Activated CD4-positive, alpha-beta T cell treated with anti-CD3 and anti-CD28 coated beads, Interleukin-2, amount 10 ng/mL, durations not matched to agents 24 days and 14 days (primary cell): ENCODE results near the gene ALB. TPM values are rescaled to one million over a fixed set of nuclear protein-coding genes. Genes with fewer than 3 reads are reported as not detected.

Experiments used
- DNase-seq: peaks from one replicate; pipeline ENCODE4 v3.0.0; 2022
- H3K27ac Mint-ChIP-seq: one replicate; pipeline ENCODE4 v1.8.0; 2022; ENCODE audit warnings: mild to moderate bottlenecking, mixed read lengths
- H3K27me3 Mint-ChIP-seq: one replicate; pipeline ENCODE4 v1.8.0; 2022; ENCODE audit warnings: mixed read lengths
- H3K36me3 Mint-ChIP-seq: one replicate; pipeline ENCODE4 v1.8.0; 2022; ENCODE audit warnings: low read depth, mild to moderate bottlenecking, mixed read lengths
- H3K4me1 Mint-ChIP-seq: one replicate; pipeline ENCODE4 v1.8.0; 2021; ENCODE audit warnings: mixed read lengths
- H3K4me3 Mint-ChIP-seq: one replicate; pipeline ENCODE4 v1.8.0; 2022; ENCODE audit warnings: mild to moderate bottlenecking, moderate library complexity, mixed read lengths
- H3K9me3 Mint-ChIP-seq: one replicate; pipeline ENCODE4 v1.8.0; 2021; ENCODE audit warnings: mixed read lengths
- intact Hi-C: fragments of 100-400 bp; cut with micrococcal nuclease; formaldehyde crosslinking; loops from one replicate; pipeline ENCODE4 v1.15.1; 2023
- total RNA-seq: library from RNA; stranded (reverse); gene quantifications from 2 replicates; pipeline ENCODE4 v1.2.3, GENCODE V29; 2022

The ALB gene
- total RNA-seq, 1 donor from 2014 or later: not detected

DNA sequence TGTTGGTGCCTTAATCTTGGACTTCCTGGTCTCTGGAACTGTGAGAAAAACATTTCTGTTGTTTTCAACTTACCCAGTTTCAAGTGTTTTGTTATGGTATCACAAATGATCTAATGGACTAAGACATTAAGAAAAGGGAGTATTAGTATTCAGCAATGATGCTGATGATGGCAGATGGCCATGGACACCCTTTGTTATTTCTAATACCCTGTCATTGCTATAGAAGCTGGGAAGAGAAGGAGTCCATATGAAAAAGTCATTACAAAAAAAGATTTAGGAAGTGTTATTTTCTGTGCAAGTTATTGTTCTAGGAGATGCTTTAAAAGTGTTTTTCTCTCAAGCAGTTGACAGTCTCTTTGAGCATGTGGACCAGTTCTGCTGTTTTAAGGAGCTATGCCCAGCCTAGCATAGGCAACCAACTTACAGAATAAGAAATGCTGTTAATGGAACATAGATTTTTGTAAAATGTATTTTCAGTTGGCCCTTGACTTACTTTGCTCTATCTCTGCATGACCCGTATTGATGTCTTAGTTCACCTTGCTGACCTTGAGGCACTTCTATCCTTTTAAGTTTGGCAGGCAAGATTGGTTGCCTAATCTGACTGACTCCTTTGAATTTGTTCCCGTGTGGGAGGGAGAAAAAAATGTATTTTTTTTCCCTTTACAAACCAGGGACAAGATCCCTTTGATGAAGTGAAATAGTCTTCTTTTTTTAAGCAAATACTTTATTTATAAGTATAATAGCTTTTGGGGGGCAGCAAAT lies 25.9 kb downstream of the ALB start:
- DNase-seq: no peak
- intact Hi-C loops: no loop called here
- Mint-ChIP-seq H3K27ac (no peak overlapping the region), H3K4me3 (no peak overlapping the region), H3K36me3 (no peaks in the 10 kb centered on the region), H3K27me3 (peaks cover 9% of the 10 kb centered on the region), H3K9me3 (no peaks in the 10 kb centered on the region), H3K4me1 (no peaks in the 10 kb centered on the region)

DNA sequence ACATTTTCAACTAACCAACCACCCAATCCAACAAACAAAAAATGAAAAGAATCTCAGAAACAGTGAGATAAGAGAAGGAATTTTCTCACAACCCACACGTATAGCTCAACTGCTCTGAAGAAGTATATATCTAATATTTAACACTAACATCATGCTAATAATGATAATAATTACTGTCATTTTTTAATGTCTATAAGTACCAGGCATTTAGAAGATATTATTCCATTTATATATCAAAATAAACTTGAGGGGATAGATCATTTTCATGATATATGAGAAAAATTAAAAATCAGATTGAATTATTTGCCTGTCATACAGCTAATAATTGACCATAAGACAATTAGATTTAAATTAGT lies 27.7 kb downstream of the ALB start:
- no peak overlapping the region for H3K4me3 Mint-ChIP-seq
- no peak overlapping the region for H3K27ac Mint-ChIP-seq
- intact Hi-C loops: no loop called here
- no peaks in the 10 kb centered on the region for H3K36me3 Mint-ChIP-seq
- no peaks in the 10 kb centered on the region for H3K9me3 Mint-ChIP-seq
- no peak for DNase-seq
- H3K4me1 Mint-ChIP-seq: no peaks in the 10 kb centered on the region
- H3K27me3 Mint-ChIP-seq: peaks cover 8% of the 10 kb centered on the region

DNA sequence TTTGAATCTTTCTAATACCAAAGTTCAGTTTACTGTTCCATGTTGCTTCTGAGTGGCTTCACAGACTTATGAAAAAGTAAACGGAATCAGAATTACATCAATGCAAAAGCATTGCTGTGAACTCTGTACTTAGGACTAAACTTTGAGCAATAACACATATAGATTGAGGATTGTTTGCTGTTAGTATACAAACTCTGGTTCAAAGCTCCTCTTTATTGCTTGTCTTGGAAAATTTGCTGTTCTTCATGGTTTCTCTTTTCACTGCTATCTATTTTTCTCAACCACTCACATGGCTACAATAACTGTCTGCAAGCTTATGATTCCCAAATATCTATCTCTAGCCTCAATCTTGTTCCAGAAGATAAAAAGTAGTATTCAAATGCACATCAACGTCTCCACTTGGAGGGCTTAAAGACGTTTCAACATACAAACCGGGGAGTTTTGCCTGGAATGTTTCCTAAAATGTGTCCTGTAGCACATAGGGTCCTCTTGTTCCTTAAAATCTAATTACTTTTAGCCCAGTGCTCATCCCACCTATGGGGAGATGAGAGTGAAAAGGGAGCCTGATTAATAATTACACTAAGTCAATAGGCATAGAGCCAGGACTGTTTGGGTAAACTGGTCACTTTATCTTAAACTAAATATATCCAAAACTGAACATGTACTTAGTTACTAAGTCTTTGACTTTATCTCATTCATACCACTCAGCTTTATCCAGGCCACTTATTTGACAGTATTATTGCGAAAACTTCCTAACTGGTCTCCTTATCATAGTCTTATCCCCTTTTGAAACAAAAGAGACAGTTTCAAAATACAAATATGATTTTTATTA lies 28.3 kb downstream of the ALB start:
- Mint-ChIP-seq H3K36me3 (no peaks in the 10 kb centered on the region), H3K4me3 (no peak overlapping the region), H3K9me3 (no peaks in the 10 kb centered on the region), H3K4me1 (no peaks in the 10 kb centered on the region), H3K27me3 (peaks cover 12% of the 10 kb centered on the region), H3K27ac (no peak overlapping the region)
- intact Hi-C loops: no loop called here
- no peak for DNase-seq

DNA sequence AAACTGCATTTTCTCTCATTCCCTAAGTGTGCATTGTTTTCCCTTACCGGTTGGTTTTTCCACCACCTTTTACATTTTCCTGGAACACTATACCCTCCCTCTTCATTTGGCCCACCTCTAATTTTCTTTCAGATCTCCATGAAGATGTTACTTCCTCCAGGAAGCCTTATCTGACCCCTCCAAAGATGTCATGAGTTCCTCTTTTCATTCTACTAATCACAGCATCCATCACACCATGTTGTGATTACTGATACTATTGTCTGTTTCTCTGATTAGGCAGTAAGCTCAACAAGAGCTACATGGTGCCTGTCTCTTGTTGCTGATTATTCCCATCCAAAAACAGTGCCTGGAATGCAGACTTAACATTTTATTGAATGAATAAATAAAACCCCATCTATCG lies 29.1 kb downstream of the ALB start:
- H3K9me3 Mint-ChIP-seq: no peaks in the 10 kb centered on the region
- intact Hi-C loops: no loop called here
- no peaks in the 10 kb centered on the region for H3K36me3 Mint-ChIP-seq
- H3K4me1 Mint-ChIP-seq: no peaks in the 10 kb centered on the region
- no peak for DNase-seq
- H3K4me3 Mint-ChIP-seq: no peak overlapping the region
- H3K27ac Mint-ChIP-seq: no peak overlapping the region
- peaks cover 12% of the 10 kb centered on the region for H3K27me3 Mint-ChIP-seq

DNA sequence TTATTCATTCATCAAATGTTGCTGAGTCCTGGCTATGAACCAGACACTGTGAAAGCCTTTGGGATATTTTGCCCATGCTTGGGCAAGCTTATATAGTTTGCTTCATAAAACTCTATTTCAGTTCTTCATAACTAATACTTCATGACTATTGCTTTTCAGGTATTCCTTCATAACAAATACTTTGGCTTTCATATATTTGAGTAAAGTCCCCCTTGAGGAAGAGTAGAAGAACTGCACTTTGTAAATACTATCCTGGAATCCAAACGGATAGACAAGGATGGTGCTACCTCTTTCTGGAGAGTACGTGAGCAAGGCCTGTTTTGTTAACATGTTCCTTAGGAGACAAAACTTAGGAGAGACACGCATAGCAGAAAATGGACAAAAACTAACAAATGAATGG lies 30.2 kb downstream of the ALB start:
- H3K4me1 Mint-ChIP-seq: no peaks in the 10 kb centered on the region
- H3K4me3 Mint-ChIP-seq: no peak overlapping the region
- peaks cover 11% of the 10 kb centered on the region for H3K27me3 Mint-ChIP-seq
- H3K27ac Mint-ChIP-seq: no peak overlapping the region
- H3K9me3 Mint-ChIP-seq: no peaks in the 10 kb centered on the region
- DNase-seq: no peak
- intact Hi-C loops: no loop called here
- no peaks in the 10 kb centered on the region for H3K36me3 Mint-ChIP-seq

DNA sequence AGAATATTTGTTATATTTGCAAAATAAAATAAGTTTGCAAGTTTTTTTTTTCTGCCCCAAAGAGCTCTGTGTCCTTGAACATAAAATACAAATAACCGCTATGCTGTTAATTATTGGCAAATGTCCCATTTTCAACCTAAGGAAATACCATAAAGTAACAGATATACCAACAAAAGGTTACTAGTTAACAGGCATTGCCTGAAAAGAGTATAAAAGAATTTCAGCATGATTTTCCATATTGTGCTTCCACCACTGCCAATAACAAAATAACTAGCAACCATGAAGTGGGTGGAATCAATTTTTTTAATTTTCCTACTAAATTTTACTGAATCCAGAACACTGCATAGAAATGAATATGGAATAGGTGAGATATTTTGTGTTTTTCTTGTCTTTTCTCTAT lies 31.9 kb downstream of the ALB start, which contains the start of gene AFP:
Gene AFP (plus strand): TSS at position 238 of the 400 bp plus-strand sequence. CDS start 42 bp downstream, at position 280.
- intact Hi-C loops: no loop called here
- no peak within 1 kb of the TSS for H3K4me3 Mint-ChIP-seq
- peaks cover 11% of the 10 kb centered on the region for H3K27me3 Mint-ChIP-seq

DNA sequence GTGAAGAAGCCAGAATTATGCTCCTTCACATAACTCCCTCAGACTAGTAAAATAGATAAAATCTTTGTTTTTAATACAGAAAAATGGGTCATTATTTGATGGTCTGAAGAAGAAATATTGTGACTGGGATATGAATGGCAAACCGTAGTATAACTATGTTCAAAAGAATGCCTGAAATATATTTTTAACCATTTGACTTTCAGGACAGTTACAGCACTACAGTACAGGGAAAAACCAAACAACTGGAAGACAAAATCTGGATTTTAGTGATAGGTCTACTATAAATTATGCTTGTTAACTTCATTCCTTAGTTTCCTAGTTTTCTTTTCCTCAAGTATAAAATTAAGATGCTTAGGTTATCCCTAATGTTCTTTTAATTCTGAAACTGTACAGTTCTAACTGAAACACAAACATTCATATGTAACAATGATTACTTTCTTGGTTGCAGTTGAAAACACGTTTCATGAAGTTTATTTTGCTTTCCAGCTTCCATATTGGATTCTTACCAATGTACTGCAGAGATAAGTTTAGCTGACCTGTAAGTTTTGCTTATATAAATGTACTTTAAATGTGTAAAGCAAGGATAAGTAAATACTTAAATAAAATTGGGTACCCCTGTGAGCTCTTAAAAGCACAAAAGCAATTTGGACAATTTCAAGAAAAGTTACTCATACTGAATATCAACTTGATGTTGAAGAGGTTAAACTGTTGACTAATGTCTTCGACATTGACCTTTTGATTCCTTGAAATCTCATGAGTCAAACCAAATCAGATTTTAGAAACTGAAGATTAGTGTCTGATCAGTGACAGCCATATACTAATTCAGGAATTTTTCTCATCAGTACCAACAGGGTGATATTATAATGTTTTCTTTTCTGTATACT lies 32.8 kb downstream of the ALB start:
- intact Hi-C loops: no loop called here
- H3K27ac Mint-ChIP-seq: no peak overlapping the region
- H3K9me3 Mint-ChIP-seq: no peaks in the 10 kb centered on the region
- no peak for DNase-seq
- H3K4me1 Mint-ChIP-seq: no peaks in the 10 kb centered on the region
- H3K4me3 Mint-ChIP-seq: no peak overlapping the region
- H3K36me3 Mint-ChIP-seq: no peaks in the 10 kb centered on the region
- peaks cover 11% of the 10 kb centered on the region for H3K27me3 Mint-ChIP-seq

More for the DNA sequence above, 31.9 kb downstream of the ALB start, which contains the start of gene AFP:
- Mint-ChIP-seq H3K27ac (no peak within 1 kb of the TSS), H3K36me3 (no peaks in the 10 kb centered on the region), H3K4me1 (no peaks in the 10 kb centered on the region), H3K9me3 (no peaks in the 10 kb centered on the region)
- DNase-seq: no peak

DNA sequence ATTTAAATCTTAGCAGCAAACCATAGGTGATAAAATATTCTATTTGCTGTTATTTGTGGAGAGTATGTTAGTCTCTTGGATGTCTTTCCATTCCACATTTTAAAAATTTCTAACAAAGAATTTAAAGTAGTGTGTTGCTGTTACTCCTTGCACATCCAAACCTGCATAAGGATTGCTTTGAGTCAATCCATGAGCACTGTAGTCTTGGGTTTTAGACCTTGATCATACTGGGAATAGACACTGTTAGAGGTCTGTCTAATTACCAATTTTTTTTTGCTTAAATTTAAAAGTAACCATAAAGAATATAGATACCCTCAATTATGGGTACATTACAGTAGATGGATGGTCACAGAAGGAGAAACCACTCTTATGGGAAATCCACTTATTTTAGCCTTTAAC lies 33.5 kb downstream of the ALB start:
- Mint-ChIP-seq H3K27ac (no peak overlapping the region), H3K27me3 (peaks cover 9% of the 10 kb centered on the region), H3K36me3 (no peaks in the 10 kb centered on the region), H3K9me3 (no peaks in the 10 kb centered on the region), H3K4me3 (no peak overlapping the region), H3K4me1 (no peaks in the 10 kb centered on the region)
- DNase-seq: no peak
- intact Hi-C loops: no loop called here

DNA sequence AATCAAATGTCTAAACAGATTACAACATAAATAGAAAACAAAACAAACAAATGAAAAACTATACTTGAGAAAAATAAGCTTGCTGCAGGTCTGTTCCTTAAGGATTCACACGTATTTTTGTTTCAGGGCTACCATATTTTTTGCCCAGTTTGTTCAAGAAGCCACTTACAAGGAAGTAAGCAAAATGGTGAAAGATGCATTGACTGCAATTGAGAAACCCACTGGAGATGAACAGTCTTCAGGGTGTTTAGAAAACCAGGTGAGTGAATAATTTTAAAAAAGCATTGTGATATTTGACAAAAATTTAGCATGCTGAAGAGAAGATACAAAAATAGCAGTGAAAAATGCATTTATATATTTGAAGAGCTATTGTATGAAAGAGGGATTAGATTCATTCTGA lies 34.0 kb downstream of the ALB start:
- H3K4me3 Mint-ChIP-seq: no peak overlapping the region
- H3K27ac Mint-ChIP-seq: no peak overlapping the region
- H3K27me3 Mint-ChIP-seq: peaks cover 8% of the 10 kb centered on the region
- H3K36me3 Mint-ChIP-seq: no peaks in the 10 kb centered on the region
- intact Hi-C loops: no loop called here
- H3K4me1 Mint-ChIP-seq: no peaks in the 10 kb centered on the region
- DNase-seq: no peak
- H3K9me3 Mint-ChIP-seq: no peaks in the 10 kb centered on the region

DNA sequence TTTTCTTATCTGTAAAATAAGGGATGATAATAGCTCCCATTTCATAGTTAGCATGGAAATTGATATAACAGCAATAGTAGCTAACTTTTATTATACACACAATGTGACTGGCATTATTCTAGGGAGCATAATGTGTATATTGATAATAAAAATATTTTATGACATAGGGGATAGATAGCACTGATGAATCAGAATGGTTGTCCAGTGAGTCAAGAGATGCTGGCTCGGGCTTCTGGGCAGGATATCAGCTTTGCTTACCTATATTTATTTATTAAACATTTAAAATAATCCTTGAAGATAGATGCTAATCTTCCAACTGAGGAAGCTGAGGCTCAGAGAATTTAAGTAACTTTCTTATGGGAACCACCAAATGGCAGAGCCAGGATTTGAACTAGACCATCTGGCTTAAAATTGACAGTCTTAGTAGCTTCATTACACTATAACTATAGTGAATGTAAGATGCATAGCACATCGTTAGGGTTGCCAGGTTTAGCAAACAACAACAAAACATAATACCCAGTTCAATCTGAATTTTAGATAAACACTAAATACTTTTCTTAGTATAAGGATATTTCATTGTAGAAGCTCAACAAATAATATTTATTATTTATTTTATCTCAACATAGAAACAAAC lies 34.6 kb downstream of the ALB start:
- DNase-seq: no peak
- intact Hi-C loops: no loop called here
- H3K27ac Mint-ChIP-seq: no peak overlapping the region
- no peaks in the 10 kb centered on the region for H3K9me3 Mint-ChIP-seq
- peaks cover 9% of the 10 kb centered on the region for H3K27me3 Mint-ChIP-seq
- H3K36me3 Mint-ChIP-seq: no peaks in the 10 kb centered on the region
- H3K4me3 Mint-ChIP-seq: no peak overlapping the region
- H3K4me1 Mint-ChIP-seq: no peaks in the 10 kb centered on the region

DNA sequence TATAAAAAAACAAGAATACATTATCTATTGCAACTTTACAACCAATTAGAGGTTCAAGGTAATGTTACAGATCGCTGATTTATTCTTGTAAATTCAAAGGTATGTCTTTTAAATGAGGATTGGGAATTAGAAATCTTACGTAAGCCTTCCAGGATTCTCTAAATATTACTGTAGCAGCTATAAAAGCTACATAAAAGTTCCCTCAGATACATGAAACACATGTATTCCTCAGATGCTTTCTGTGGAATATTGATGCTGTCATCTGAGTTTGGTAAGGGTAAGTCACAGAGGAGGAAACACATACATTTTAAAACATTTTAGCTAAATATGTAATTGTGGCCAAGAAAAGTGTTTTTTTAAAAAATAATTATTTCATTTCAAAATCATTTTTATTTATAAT lies 35.4 kb downstream of the ALB start:
- Mint-ChIP-seq H3K9me3 (no peaks in the 10 kb centered on the region), H3K4me1 (no peaks in the 10 kb centered on the region), H3K4me3 (no peak overlapping the region), H3K27me3 (peaks cover 9% of the 10 kb centered on the region), H3K27ac (no peak overlapping the region), H3K36me3 (no peaks in the 10 kb centered on the region)
- no peak for DNase-seq
- intact Hi-C loops: no loop called here

DNA sequence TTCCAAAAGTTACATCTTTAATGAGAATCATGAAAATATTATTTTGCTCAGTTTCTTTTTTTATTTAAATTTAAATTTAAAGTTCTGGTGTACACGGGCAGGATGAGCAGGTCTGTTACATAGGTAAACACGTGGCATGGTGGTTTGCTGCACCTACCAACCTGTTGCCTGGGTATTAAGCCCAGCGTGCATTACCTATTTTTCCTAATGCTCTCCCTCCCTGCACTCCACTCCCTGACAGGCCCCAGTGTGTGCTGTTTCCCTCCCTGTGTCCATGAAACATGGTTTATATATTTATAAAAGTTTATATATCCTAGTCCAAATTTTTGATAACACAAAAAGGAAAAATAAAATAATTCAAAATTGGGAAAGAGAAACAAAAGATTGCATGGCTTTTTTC lies 35.9 kb downstream of the ALB start:
- Mint-ChIP-seq H3K27me3 (peaks cover 9% of the 10 kb centered on the region), H3K4me1 (no peaks in the 10 kb centered on the region), H3K27ac (no peak overlapping the region), H3K4me3 (no peak overlapping the region), H3K36me3 (no peaks in the 10 kb centered on the region), H3K9me3 (no peaks in the 10 kb centered on the region)
- intact Hi-C loops: no loop called here
- no peak for DNase-seq

DNA sequence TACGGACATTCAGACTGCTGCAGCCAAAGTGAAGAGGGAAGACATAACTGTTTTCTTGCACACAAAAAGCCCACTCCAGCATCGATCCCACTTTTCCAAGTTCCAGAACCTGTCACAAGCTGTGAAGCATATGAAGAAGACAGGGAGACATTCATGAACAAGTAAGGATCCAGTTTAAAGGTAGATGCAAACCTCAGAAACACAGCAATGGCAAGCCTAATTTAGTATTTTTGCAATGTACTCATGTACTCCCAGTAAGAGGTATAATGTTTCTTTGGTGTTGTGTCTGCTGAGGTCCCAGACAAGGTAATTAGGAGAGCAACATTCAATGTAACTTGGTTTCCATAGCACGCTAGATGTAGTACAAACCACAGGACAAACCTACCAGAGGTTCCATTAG lies 36.6 kb downstream of the ALB start:
- Mint-ChIP-seq H3K4me3 (no peak overlapping the region), H3K36me3 (no peaks in the 10 kb centered on the region), H3K27ac (no peak overlapping the region), H3K27me3 (peaks cover 8% of the 10 kb centered on the region), H3K9me3 (no peaks in the 10 kb centered on the region), H3K4me1 (no peaks in the 10 kb centered on the region)
- no peak for DNase-seq
- intact Hi-C loops: no loop called here
